DMS53 treated with DMSO at 0.1 percent for 48 hours (cell line): Measurements from ENCODE around the gene PRIMA1.

Experiments
- DNase-seq: peaks from one replicate; lab custom pipeline; 2025; ENCODE audit not compliant: unreplicated experiment; lab: John Stamatoyannopoulos, UW

PRIMA1 gene

DNA sequence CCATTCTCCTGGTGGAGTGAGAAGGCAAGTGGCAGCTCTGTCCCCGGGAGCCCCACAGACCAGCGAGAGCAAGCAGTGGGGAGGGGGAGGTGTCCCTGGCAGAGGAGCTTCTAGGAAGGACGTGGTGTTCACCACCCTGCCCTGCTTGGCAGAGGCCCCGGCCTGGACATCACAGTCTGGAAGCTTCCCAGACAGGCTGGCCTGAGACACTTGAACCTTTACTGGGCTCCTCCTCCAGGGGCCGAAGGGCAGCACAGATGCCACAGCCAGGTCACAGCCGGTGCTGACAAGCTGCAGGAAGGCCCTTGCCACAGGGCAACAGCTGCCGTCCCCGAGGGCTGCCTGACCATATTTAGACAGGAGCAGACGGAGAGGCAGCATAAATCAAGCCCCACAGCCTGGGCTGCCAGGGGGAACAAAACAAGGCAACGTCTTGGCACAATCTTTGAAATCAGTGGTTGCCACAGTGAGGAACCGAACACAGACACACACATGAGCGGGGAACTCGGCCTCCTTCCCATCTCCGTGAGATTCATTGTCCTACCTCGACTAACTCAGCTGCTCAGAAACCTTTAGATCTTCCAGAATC lies 28.5 kb downstream of the PRIMA1 start:
- DNase-seq, result no peak

DNA sequence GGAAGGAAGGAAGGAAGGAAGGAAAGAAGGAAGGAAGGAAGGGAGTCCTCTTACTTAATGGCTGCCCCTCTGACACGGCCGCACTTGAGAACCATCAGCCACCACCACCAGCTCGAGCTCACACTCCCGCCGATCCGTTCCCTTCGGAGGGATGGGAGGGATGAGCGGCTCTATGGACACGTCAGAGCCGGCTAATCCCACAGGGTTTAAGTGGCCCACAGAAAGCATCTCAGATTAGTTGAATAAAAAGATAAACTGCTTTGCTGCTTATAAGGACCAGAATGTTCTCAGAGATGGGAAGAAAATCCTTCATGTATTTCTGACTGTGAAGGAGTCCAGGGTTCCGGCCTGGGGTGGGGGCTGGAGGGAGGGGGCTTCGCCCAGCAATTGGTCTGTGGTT lies 31.1 kb downstream of the PRIMA1 start:
- no peak for DNase-seq

DNA sequence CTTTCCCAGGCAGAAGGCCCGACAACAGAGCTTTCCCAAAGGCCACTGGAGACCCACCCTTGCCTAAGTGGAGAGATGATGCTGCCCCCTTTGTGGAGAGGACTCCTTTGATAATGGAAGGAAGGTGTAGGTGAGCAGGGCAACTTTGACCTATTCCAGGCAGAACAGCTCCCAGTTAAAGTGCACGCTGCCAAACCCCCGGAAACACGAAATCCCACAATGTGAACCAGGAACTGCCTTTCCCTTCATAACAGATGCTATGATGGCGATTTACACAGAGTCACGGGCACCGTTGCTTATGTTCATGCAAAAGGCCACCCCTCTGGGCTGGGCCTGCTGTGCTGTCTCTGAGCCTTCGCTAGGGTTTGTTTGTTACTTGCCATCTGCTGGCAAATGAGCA lies 34.6 kb downstream of the PRIMA1 start:
- no peak for DNase-seq

DNA sequence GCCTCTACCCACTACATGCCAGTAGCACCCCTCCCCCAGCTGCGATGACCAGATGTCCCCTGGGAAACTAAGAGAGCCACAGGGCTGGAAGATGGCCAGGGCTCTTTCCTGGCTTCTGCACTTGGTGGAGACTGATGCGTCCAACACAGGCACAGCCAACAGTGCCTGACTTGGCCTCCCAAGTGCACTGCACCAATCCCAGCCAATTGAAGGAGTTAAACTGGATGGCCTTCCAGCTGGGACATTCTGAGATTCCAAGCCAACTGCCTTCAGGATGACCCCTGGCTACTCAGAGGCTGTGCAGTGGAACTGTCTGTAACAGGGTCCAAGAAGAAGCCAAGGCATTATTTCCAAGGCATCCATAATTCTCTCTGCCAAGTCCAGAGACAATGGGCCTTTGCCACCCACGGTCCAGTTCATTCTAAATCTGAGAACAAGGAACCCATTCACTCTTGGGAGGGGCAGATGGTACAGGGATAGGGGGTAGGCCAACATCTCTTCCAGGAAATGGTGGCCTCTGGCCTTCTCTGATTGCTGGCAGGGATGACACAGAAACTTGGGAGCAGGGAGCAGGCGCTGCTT lies 35.2 kb downstream of the PRIMA1 start:
- DNase-seq, result no peak

DNA sequence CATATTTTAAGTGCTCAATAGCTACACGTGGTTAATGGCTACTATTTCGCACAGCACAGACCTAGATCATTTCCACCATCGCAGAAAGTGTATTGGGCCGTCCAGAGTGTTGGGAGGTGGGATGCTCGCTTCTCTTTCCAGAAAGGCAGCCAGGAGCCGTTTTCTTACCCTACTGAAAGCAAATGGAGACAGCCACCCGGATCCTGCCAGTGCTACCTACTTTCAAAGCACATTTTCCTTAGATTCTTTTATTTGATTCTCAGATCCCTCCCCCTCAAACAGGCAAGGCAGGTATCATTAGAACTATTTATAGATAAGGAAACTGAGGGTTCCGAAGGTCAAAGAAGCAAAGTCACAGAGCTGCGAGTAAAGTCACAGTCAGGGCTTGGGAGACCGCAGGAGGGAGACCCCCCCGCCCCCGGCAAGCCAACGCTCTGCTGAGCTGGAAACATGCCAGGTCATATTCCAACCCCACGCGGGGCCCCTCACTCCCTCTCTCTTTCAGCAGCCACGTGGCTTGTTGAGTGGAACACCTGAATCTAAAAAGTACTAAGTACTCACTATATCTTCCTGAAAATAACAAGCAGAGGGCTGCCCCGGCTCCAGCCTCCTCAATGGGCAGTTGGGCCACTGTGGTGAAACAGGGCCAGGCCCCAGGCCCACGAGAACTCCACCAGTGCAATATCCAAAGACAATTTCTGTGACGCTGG lies 36.2 kb downstream of the PRIMA1 start:
- no peak for DNase-seq

DNA sequence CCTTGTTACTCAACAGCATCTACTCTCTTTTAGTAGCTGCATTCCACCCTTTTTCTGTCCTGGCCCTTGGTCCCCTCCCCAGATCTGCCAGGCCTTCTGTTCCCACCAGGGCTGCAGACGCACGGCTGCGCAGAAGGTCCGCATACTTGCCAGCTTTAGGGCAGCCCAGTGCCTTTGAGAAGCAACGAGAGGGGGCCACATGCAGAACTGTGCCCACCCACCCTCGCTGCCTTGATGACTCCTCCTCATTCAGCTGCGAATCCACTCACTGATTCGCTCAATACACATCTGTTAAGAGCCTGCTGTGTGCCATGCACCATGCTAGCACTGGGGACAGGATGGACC lies 39.2 kb downstream of the PRIMA1 start:
- DNase-seq, result no peak

DNA sequence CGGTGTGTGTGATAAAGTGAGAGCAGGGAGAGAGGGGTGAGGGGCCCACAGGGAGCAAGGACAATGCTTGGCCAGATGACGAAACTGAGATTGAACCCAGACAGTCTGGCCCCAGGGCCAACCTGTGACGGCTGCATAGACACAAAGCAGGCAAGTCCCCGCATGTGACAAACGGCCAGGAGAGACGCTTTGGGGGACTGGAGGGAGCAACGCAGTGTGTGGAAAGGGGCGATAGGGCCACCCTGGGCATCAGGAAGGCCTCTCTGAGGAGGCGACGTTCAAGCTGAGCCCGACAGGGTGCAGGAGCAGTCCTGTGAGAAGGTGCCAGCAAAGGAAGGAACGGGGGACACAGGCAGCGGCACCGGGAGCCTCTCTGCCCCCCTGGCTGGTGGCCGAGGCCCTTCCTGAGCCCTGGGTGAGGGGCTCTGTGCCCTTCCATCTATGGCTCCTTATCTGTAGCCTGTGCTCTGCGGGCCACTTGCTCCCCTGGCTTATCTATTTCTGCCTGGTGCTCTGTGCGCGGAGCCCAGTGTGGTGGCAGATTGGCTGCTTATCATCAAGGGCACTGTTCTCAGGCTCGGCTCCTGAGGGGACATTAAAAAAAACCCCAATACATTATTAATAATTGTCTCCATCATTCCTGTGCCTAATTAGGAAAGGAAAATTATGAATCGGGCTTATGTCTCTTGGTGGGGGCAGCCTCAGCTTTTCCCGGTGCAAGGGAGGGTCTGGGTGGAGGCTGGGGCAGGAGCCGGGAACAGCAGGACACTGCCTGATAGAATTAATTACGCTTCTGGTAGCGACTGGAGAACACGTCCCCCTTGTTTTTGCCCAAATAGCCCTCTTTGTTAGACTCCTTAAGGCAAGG lies 39.8 kb downstream of the PRIMA1 start:
- DNase-seq, result no peak

DNA sequence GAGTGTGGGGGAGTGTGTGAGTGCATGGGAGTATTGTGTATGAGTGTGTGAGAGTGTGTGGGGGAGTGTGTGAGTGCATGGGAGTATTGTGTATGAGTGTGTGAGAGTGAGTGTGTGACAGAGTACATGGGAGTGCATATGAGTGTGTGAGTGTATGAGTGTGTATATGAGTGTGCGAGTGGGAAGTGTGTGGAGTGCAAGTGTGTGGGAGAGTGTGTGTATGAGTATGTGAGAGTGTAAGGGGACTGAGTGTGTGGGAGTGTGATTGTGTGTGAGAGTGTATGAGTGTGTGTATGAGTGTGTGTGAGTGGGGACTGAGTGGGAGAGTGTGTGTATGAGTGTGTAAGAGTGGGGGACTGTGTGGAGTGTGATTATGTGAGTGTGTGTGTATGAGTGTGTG lies 40.7 kb downstream of the PRIMA1 start:
- DNase-seq, result no peak

DNA sequence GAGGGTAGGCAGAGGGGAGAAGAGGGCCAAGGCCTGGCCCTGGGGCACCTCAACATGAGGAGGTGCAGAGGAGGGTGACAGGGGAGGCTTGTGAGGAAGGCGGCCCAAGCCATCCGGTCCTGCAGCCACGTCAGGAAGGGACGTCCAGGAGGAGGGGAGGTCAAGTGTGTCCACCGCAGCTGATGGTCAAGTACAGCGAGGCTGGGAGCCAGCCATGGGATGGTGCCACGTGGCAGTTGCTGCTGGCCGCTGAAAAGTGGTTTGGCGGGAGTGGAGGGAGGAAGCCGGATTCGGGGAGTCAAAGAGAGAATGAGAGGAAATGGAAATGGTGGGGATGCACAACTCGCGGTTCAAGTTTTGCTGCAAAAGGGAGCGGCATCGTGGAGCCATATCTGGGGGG lies 41.2 kb downstream of the PRIMA1 start:
- no peak for DNase-seq

DNA sequence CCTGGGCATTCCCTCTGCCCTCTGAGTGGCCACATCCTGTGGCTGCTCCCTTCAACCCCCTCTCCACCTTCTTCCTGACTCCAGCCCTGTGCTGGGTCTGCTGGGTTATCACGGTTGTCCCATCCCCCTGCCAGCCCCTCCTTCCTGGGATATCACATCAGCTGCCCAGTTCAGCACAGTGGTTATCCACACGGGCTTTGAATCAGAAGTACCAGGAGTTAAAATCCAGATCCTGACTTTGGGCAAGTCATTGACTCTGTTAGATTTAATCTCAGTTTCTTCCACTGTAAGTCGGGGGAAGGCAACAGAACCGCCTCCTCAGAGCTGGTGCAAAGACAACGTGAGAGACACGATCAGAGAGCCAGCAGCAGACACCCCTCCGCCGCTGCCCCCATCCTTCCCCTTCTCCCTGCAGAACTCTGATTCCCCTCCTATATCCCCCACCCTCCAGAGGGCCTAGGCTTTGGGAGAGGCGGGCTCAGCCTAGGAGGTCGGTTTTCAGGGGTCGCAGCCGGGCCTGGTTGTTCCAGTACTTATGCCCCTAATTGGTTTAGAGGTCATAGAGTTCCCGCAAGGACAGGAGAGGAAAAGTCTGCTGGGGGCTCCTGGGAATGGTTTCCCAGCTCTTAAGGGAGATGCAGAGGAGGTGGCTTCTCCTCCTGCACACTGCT lies 42.5 kb downstream of the PRIMA1 start:
- no peak for DNase-seq

DNA sequence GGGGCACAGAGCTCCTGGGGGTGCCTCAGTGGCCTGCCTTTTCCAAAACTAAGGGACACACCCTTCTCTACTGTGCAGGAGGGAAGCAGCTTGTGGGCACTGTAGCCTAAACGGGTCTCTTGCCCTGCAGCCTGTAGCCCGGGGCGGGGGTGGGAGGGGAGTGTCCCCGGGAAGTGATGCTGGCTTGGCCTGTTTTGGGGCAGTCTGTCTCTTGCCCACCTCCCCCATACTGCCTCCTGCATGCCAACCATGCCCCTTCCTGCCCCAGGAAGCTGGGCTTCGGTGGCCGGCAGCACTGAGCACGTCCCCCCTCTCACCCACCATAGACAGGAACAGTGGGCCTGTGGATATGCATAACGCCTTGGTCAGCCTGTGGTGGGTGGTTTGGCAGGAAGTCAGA lies 43.4 kb downstream of the PRIMA1 start:
- no peak for DNase-seq

DNA sequence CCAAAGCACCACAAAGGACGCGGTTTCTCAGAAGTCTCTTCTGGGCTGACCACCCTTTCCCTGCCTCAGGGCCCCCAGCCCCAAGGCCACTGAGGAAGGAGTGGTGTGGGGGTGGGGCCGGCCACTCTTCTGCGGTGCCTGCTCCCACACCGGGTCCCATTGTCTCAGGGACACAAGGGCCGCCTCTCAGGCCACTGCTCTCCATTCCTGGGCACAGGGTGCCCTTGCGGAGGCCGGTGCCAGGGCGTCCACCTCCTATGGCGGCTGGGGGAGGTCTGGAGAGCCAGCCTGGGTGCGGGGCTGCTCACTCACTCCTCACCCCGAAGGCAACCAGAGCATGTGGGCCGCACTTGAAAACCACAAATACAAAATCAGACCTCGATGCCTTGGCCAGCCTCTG lies 44.1 kb downstream of the PRIMA1 start:
- DNase-seq, result no peak

DNA sequence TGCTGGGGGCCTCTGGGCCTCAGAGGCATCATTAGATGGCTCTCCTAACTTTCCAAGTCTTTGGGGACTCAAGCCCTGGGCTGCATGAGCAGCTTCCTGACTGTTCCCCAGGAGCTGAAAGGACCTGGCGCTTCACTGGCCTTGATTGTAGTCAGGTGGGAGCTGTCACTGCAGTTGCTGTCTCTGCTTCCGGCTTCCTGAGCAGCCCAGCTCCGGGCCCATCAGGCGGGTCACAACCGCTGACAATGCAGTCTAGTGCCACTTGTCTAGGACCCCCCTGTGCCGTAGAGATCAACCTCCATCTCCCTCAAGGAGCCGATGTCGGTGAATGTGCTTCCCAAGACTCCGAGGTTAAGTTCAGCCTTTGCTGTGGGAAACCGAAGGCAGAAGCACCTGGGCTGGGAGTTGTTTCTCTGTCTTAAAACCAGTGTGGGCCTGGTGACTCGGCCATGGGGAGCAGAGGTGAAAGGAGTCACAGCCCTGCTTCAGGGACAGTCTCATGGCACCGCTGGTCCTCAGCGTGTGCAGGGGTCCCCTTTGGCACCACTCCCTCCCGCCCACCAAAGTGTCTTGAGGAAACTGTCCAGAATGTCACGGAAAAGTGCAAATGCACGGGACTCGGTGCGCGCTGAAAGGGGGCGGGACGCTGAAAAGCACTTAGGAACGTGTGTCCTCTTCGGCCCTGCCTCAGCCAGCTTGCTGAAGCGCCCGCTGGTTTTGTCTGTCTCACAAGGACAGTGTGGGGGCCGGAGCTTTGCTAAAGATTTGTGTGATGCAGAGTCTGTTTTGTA lies 44.8 kb downstream of the PRIMA1 start:
- no peak for DNase-seq

DNA sequence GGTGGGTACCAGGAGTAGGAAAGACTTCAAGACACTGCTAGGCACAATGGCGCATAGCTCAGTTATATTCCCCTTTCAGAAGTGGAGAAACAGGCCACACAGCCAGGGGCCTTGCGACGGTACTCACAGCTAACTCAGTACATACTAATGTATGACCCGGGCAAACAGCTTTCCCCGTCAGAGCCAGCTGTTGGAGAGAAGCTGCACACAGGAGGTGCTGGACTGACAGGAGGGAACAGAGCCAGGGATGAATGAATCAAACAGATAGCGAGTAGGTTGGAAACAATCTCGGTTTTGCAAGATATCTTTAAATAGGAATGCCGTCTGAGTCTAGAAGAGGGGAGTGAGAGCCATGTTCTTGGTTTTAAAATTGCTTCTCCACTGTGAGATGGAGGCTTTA lies 45.5 kb downstream of the PRIMA1 start:
- DNase-seq, result no peak

DNA sequence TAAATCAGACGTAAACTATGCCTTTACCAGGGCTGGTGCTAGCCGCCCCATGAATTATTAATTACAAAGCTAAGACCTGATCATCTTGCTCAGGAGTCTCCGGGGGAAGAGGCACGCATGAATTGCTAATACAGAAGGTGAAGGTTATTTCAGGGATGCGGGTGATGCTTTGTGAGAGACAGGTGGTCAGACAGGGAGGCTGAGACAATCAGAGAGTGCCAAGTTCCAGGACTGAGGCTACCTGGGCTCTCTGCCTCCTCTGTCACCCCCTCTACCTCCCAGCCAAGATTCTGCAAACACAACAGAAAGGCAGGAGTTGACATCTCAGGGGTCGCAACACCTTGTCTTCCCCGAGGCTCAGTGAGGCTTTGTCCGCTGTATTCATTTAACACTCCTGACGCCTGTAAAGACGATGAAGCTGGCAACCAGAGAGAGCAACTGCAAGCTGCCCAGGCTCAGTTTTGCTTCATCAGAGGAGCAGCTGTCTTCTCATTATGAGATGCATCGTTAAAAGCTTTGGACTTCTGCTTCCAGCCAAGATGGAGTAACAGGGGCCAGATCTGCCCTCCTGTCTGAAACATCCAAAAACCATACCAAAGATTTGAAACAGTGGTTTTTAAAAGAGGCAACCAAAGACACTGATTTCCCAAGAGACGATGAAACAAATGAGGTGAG lies 46.6 kb downstream of the PRIMA1 start:
- DNase-seq, result no peak

DNA sequence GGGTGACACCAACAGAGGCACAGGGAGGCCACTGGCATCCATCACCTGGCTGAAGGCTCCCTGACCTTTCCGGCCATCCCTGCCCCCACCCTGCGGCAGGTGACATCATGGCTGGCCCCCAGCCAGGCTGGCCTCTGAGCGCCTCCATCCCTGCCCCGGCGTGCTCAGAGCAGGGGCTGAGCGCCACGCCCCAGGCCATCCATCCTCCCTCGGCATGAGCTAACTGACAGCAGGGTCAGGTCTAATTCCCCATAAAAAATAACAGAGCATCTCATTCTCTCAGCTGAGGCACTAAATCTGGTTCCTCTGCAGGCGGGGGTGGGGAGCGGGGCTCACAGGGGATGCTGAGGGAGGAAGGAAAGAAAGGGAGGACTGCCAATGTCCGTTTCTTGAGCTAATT lies 50.7 kb downstream of the PRIMA1 start:
- DNase-seq, result no peak

DNA sequence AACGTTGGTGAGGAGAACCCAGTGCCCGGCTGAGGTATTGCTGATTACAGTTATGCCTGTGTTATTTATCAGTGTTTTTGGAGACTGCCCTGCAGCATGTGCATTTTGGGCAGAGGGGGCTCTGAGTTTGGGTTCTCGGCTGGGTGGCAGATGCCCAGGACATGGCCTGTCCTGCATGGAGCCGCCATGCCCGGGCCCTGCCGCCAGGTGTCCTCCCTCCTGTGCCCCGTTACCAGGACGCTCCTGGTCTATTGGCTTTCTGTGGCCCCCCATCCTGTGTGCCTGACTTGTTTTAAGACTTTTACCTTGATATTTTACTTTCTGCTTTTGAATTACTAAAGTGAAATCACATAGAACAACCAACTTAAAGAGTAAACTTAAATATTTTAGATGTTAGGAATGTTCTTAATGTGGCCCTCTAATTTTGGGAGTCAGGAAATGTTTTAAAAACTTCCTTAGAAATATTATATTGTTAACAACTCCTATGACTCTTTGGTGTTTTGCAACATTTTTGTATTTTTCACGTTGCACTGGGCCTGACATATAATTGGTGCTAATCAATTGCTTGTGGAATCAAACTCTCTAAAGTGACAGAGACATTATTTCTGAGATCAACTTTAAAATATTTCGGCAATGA lies 51.8 kb downstream of the PRIMA1 start:
- DNase-seq, result no peak

DNA sequence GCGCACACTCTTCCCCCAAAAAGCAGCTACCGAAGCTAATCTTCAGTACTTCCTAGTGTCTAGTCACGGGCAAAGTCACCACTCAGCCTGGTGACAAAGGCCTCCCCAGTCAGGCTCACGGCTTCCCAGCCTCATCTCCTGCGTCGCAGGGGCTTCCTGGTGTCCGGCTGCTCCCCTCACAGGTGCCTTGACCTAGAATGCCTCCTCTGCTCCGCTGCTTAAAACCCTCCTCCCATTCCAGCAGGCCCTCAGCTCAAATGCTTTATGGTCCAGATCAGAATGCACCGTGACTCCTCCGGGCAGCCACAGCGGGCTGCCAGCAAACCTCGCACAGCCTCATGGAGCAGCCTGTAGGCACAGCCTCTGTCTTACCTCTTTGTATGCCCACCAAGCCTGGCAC lies 53.1 kb downstream of the PRIMA1 start:
- no peak for DNase-seq

DNA sequence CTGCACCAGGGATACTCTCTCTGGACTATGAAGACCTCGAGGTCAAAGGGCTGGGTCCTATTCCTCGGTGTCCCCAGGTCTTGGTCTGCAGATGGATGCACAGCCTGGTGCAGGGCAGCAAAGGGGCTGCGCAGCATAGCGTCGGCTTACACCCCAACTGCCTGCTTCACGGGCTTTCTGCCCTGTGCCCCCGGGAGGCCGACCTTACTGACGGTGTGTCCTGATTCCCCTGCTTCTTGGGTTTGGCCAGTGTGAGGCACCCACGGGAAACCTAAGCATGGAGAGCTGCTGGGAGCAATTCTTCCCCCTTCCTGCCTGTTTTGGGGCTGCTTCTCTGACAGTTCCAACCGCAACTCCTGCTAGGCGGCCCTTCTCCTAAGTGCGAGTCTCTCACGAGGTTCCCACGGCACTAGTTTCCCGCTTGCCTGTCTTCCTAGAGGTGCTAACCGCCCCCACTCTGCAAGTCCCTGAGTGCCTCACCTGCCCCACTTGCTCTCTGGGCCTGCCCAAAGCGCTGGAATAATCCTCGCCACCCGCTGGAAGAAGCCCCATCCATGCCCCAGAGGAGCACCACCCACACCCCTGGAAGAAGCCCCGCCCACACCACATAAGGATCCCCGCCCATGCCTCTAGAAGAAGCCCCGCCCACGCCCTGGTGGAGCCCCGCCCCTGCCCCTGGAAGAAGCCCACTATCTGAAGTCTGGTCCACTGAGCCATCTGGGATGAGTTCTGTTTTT lies 54.0 kb downstream of the PRIMA1 start:
- DNase-seq, result no peak
